Tibial nerve (tissue), 4 donors: ENCODE data around the gene SLC35B2. TPM values are rescaled to one million over a fixed set of nuclear protein-coding genes. Genes with fewer than 3 reads are reported as not detected.

ENCODE experiments used
- DNase-seq, 2 donors: peaks; one replicate each; pipeline ENCODE4 v3.0.0-alpha.2; 2019; ENCODE audit warnings: low spot score in 2 of 2
- H3K27ac ChIP-seq, 4 donors: fragments of 200-600 bp; sonication (generic) in 3 of 4; one replicate each; pipeline ENCODE4 v1.5.1; 2017 to 2019; ENCODE audit warnings: mild to moderate bottlenecking in 1 of 4
- H3K27me3 ChIP-seq, 2 donors: fragments of 200-600 bp; sonication (generic) in 1 of 2; one replicate each; pipeline versions ENCODE4 v1.5.1 to v1.6.0; 2017 to 2019
- H3K36me3 ChIP-seq, 3 donors: fragments of 200-600 bp; sonication (generic); one replicate each; pipeline ENCODE4 v1.5.1; 2018 to 2019
- H3K4me1 ChIP-seq, 4 donors: fragments of 200-600 bp; sonication (generic) in 3 of 4; one replicate each; pipeline ENCODE4 v1.5.1; 2017 to 2019
- H3K4me3 ChIP-seq, 4 donors: fragments of 200-600 bp; sonication (generic) in 3 of 4; one replicate each; pipeline ENCODE4 v1.5.1; 2017 to 2019; ENCODE audit warnings: mild to moderate bottlenecking in 1 of 4, moderate library complexity in 1 of 4
- H3K9me3 ChIP-seq, 4 donors: fragments of 200-600 bp; sonication (generic) in 3 of 4; one replicate each; pipeline ENCODE4 v1.5.1; 2017 to 2019
- EP300 ChIP-seq, 2 donors: sonication (generic); formaldehyde crosslinking; IDR thresholded peaks; one replicate each; pipeline ENCODE4 v1.6.1; 2017; ENCODE audit warnings: antibody characterized with exemption in 2 of 2, mild to moderate bottlenecking in 1 of 2
- POLR2A ChIP-seq, 2 donors: fragments of 450-650 bp; IDR thresholded peaks; one replicate each; pipeline ENCODE4 v1.6.1; 2017; ENCODE audit warnings: antibody characterized with exemption in 2 of 2, mild to moderate bottlenecking in 2 of 2, moderate library complexity in 2 of 2
- WGBS, 2 donors: methylation state at CpG; one replicate each; pipeline ENCODE4 v1.1.5; 2018; 5-methylcytosine and 5-hydroxymethylcytosine counted together
- total RNA-seq, 4 donors: library from RNA; depleted of rRNA; stranded (reverse); fragments of >200 nt; gene quantifications; one replicate each; pipeline ENCODE4 v1.1.0, GENCODE V29; 2016
- TF ChIP-seq, protein P1 (sequence below), 5 experiments: fragments of 200-600 bp in 3 of 5; fragments of 450-650 bp in 2 of 5; sonication (generic) in 3 of 5; IDR thresholded peaks; one replicate each; pipeline ENCODE4 v1.5.1; 2016 to 2019; ENCODE audit warnings: antibody characterized with exemption in 5 of 5, mild to moderate bottlenecking in 3 of 5, moderate library complexity in 2 of 5

The SLC35B2 gene
- total RNA-seq, 4 donors from 2014 or later: 28.0 to 34.1 (median 33.1) TPM

GRCh38 chr6:44265007-44265721, 7.8 kb upstream of the SLC35B2 start, which contains the start of gene NFKBIE:
NFKBIE (minus strand) TSS chr6:44265551; CDS start chr6:44265346, 205 bp downstream.
- Histone ChIP-seq H3K27ac (peak within 1 kb of the TSS; percentile 74 to 92 (median 86)), H3K36me3 (peaks cover 0 to 3% (median 0%) of the 10 kb centered on the region in 3 donors), H3K9me3 (no peaks in the 10 kb centered on the region), H3K4me3 (peak within 1 kb of the TSS; percentile 60 to 95 (median 85)), H3K27me3 (peaks cover 0 to 23% of the 10 kb centered on the region in 2 donors), H3K4me1 (peaks cover 2 to 48% (median 29%) of the 10 kb centered on the region in 4 donors)
- WGBS, 2 donors: 1 to 2% methylated on average over 19 to 46 of the region's 72 CpGs
- peak; percentile 92 to 93 for DNase-seq
- TF ChIP-seq, protein P1, sequence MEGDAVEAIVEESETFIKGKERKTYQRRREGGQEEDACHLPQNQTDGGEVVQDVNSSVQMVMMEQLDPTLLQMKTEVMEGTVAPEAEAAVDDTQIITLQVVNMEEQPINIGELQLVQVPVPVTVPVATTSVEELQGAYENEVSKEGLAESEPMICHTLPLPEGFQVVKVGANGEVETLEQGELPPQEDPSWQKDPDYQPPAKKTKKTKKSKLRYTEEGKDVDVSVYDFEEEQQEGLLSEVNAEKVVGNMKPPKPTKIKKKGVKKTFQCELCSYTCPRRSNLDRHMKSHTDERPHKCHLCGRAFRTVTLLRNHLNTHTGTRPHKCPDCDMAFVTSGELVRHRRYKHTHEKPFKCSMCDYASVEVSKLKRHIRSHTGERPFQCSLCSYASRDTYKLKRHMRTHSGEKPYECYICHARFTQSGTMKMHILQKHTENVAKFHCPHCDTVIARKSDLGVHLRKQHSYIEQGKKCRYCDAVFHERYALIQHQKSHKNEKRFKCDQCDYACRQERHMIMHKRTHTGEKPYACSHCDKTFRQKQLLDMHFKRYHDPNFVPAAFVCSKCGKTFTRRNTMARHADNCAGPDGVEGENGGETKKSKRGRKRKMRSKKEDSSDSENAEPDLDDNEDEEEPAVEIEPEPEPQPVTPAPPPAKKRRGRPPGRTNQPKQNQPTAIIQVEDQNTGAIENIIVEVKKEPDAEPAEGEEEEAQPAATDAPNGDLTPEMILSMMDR (IDR thresholded peaks at IDR 0.05): peak in 4 of 5 experiments; percentile 10 to 67 (median 30)
- peak; percentile 61 to 86 for TF ChIP-seq EP300 (IDR thresholded peaks at IDR 0.05)
- TF ChIP-seq POLR2A (IDR thresholded peaks at IDR 0.05): peak; percentile 62 to 86

- WGBS, 2 donors: 8 to 11% methylated on average over 13 of the region's 13 CpGs
- peaks cover 0 to 11% (median 0%) of the 10 kb centered on the region in 3 donors for H3K36me3 ChIP-seq
- peaks cover 0 to 15% of the 10 kb centered on the region in 2 donors for H3K27me3 ChIP-seq
- peak overlapping the region; percentile 60 to 95 (median 85) for H3K4me3 ChIP-seq
- peak overlapping the region; percentile 74 to 92 (median 86) for H3K27ac ChIP-seq
- H3K9me3 ChIP-seq: no peaks in the 10 kb centered on the region
- no peak for DNase-seq
- TF ChIP-seq POLR2A (IDR thresholded peaks at IDR 0.05): no peak
- TF ChIP-seq, protein P1 (IDR thresholded peaks at IDR 0.05): no peak
- no peak for TF ChIP-seq EP300 (IDR thresholded peaks at IDR 0.05)
- H3K4me1 ChIP-seq: peaks cover 2 to 43% (median 29%) of the 10 kb centered on the region in 4 donors
These were observed 7.1 kb upstream of the SLC35B2 start for GRCh38 chr6:44264154-44265006.

- 27 to 32% methylated on average over 9 of the region's 9 CpGs for WGBS, 2 donors
- peak overlapping the region; percentile 60 to 95 (median 85) for H3K4me3 ChIP-seq
- H3K27me3 ChIP-seq: peaks cover 0 to 7% of the 10 kb centered on the region in 2 donors
- peak overlapping the region in 3 of 4 donors; percentile 84 to 92 (median 89) for H3K27ac ChIP-seq
- TF ChIP-seq, protein P1 (IDR thresholded peaks at IDR 0.05): no peak
- TF ChIP-seq POLR2A (IDR thresholded peaks at IDR 0.05): no peak
- TF ChIP-seq EP300 (IDR thresholded peaks at IDR 0.05): no peak
- DNase-seq: no peak
- peaks cover 2 to 43% (median 29%) of the 10 kb centered on the region in 4 donors for H3K4me1 ChIP-seq
- peaks cover 0 to 19% (median 0%) of the 10 kb centered on the region in 3 donors for H3K36me3 ChIP-seq
- no peaks in the 10 kb centered on the region for H3K9me3 ChIP-seq
These were observed 6.2 kb upstream of the SLC35B2 start for GRCh38 chr6:44263354-44264100.

- Histone ChIP-seq H3K36me3 (peaks cover 0 to 22% (median 0%) of the 10 kb centered on the region in 3 donors), H3K4me3 (peak overlapping the region in 3 of 4 donors; percentile 60 to 88 (median 82))
- 53 to 66% methylated on average over 5 to 7 of the region's 7 CpGs for WGBS, 2 donors
These were observed 5.4 kb upstream of the SLC35B2 start for GRCh38 chr6:44262467-44263353.

More at GRCh38 chr6:44262467-44263353, 5.4 kb upstream of the SLC35B2 start:
- no peak for TF ChIP-seq POLR2A (IDR thresholded peaks at IDR 0.05)
- TF ChIP-seq, protein P1 (IDR thresholded peaks at IDR 0.05): no peak
- no peak for TF ChIP-seq EP300 (IDR thresholded peaks at IDR 0.05)
- Histone ChIP-seq H3K27me3 (no peaks in the 10 kb centered on the region), H3K4me1 (peaks cover 2 to 49% (median 32%) of the 10 kb centered on the region in 4 donors), H3K27ac (peak overlapping the region in 3 of 4 donors; percentile 37 to 92 (median 84)), H3K9me3 (no peaks in the 10 kb centered on the region)
- no peak for DNase-seq
